Adrenal gland (tissue), 12 donors: ENCODE results near the gene ZP2. TPM values are rescaled to one million over a fixed set of nuclear protein-coding genes. Genes with fewer than 3 reads are reported as not detected.

Experiments used
- DNase-seq, 7 donors: peaks; one replicate each; pipeline ENCODE4 v3.0.0-alpha.2; 2019 to 2020
- H3K27ac ChIP-seq, 5 donors: fragments of 200-600 bp; sonication (generic) in 4 of 5; 1 replicate in 3 of 5; 2 replicates in 2 of 5; pipeline versions ENCODE4 v1.5.1 to v1.8.0; 2016 to 2020; ENCODE audit warnings: mild to moderate bottlenecking in 1 of 5
- H3K27me3 ChIP-seq: fragments of 200-600 bp; 2 replicates; pipeline ENCODE4 v1.8.0; 2021
- H3K36me3 ChIP-seq, 2 donors: fragments of 200-600 bp; replicated peaks in 1 of 2; 1 replicate in 1 of 2; 2 replicates in 1 of 2; pipeline versions ENCODE4 v1.5.1 to v1.8.0; 2018 to 2022
- H3K4me1 ChIP-seq, 2 donors: fragments of 200-600 bp; replicated peaks in 1 of 2; 1 replicate in 1 of 2; 2 replicates in 1 of 2; pipeline versions ENCODE4 v1.5.1 to v1.8.0; 2018 to 2021
- H3K4me3 ChIP-seq, 4 donors: fragments of 200-600 bp; sonication (generic) in 3 of 4; one replicate each; pipeline ENCODE4 v1.5.1; 2016 to 2018
- H3K9me3 ChIP-seq, 3 donors: fragments of 200-600 bp; sonication (generic) in 1 of 3; replicated peaks in 1 of 3; 1 replicate in 2 of 3; 2 replicates in 1 of 3; pipeline versions ENCODE4 v1.5.1 to v1.8.0; 2016 to 2021
- POLR2A ChIP-seq, 2 donors: fragments of 450-650 bp; IDR thresholded peaks; one replicate each; pipeline ENCODE4 v1.6.1; 2017; ENCODE audit warnings: antibody characterized with exemption in 2 of 2, mild to moderate bottlenecking in 2 of 2, moderate library complexity in 1 of 2
- WGBS, 4 donors: extraction: QIAGEN DNeasy Blood & Tissue Kit in 2 of 4; methylation state at CpG; one replicate each; pipeline versions ENCODE4 v1.1.5 to v1.1.7; 2013 to 2017; 5-methylcytosine and 5-hydroxymethylcytosine counted together
- intact Hi-C, 2 donors: fragments of 100-400 bp; cut with DNase I; formaldehyde crosslinking; loops; one replicate each; pipeline versions ENCODE4 v1.14.1 to v1.15.0; 2022 to 2023
- polyA plus RNA-seq, 3 donors: library from polyadenylated mRNA; stranded (reverse); fragments of 200-250 nt in 2 of 3; fragments of 350-450 nt in 1 of 3; fragmentation: Illumina TruSeq in 1 of 3; extraction: RNeasy Lipid Tissue Mini Kit (QIAGEN cat#74804) in 1 of 3; gene quantifications; one replicate each; pipeline ENCODE4 v1.2.3, GENCODE V29; 2013 to 2014
- total RNA-seq, 9 donors: library from RNA; depleted of rRNA in 4 of 9; stranded (reverse); fragments of >200 nt in 4 of 9; fragments of 120-200 nt in 1 of 9; fragmentation: NEBNext Ultra II Directional in 1 of 9; extraction: Animal tissue kit (Norgen Biotek cat#: 25700) in 1 of 9; gene quantifications; one replicate each; pipeline versions ENCODE4 v1.1.0 to v1.2.4, GENCODE V29; 2013 to 2023
- TF ChIP-seq, protein P1 (sequence below), 6 experiments: fragments of 450-650 bp in 4 of 6; fragments of 200-600 bp in 2 of 6; sonication (generic) in 1 of 6; IDR thresholded peaks; 1 replicate in 5 of 6; 2 replicates in 1 of 6; pipeline versions ENCODE4 v1.5.1 to v1.8.0; 2016 to 2021; ENCODE audit warnings: antibody characterized with exemption in 6 of 6, mild to moderate bottlenecking in 2 of 6, moderate library complexity in 1 of 6
- donor health status: healthy with polysubstance abuse.
- donor health status: Bipolar disorder and iron deficiency.
- donor health status: DM: yes; HTN: yes; CAD: no.
- donor health status: DM: no; HTN: no; CAD: no.
- donor health status: DM: no; HTN: no; CAD: no.
- donor health status: DM: yes; HTN: yes; CAD: no.

The ZP2 gene
- total and polyA plus RNA-seq, 12 donors = not detected

DNA sequence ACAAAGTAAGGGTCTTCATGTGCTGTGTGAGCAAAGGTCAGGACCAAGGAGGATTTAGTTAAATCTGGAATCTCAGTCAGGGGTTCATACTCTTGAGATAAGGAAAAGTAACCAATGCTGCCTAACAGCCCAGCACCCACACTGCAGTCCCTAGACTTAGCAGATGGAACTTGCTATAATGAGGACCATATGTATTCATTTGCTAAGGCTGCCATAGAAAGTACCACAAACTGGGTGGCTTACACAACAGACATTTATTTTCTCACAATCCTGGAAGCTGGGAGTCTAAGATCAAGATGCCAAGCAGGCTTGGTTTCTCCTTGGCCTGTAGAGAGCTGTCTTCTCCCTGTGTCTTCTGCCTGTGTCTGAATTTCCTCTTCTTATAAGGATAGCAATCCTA is 20.8 kb downstream of the ZP2 start:
- intact Hi-C loops = no loop called here
- no peak for DNase-seq
- Histone ChIP-seq H3K4me3 (no peak overlapping the region), H3K27ac (no peak overlapping the region), H3K4me1 (peaks cover 7 to 9% of the 10 kb centered on the region in 2 donors), H3K27me3 (no peaks in the 10 kb centered on the region), H3K9me3 (no peaks in the 10 kb centered on the region), H3K36me3 (no peaks in the 10 kb centered on the region)
- TF ChIP-seq, protein P1, sequence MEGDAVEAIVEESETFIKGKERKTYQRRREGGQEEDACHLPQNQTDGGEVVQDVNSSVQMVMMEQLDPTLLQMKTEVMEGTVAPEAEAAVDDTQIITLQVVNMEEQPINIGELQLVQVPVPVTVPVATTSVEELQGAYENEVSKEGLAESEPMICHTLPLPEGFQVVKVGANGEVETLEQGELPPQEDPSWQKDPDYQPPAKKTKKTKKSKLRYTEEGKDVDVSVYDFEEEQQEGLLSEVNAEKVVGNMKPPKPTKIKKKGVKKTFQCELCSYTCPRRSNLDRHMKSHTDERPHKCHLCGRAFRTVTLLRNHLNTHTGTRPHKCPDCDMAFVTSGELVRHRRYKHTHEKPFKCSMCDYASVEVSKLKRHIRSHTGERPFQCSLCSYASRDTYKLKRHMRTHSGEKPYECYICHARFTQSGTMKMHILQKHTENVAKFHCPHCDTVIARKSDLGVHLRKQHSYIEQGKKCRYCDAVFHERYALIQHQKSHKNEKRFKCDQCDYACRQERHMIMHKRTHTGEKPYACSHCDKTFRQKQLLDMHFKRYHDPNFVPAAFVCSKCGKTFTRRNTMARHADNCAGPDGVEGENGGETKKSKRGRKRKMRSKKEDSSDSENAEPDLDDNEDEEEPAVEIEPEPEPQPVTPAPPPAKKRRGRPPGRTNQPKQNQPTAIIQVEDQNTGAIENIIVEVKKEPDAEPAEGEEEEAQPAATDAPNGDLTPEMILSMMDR (IDR thresholded peaks at IDR 0.05) = no peak
- no peak for TF ChIP-seq POLR2A (IDR thresholded peaks at IDR 0.05)

DNA sequence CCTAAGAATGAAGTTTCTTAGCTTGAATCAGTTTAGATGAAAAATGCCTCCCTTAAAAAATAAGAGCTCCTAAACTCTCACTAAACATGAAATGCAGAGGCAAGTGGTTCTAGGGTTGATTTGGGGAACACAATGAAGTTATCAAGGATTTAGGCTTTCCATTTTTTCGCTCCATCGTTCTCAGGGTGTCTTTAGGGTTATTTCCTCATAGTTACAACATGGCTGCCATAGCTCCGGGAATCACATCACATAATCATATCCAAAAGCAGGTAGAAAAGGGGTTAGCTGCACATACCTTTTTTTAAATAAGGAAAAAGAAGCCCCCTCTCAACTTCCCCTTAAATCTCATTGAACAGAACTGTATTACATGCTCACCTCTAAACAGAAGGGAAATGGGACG is 21.4 kb downstream of the ZP2 start:
- TF ChIP-seq, protein P1 (IDR thresholded peaks at IDR 0.05) = no peak
- no peak for TF ChIP-seq POLR2A (IDR thresholded peaks at IDR 0.05)
- Histone ChIP-seq H3K27ac (no peak overlapping the region), H3K4me3 (no peak overlapping the region), H3K4me1 (peaks cover 7 to 9% of the 10 kb centered on the region in 2 donors), H3K27me3 (no peaks in the 10 kb centered on the region), H3K9me3 (no peaks in the 10 kb centered on the region), H3K36me3 (no peaks in the 10 kb centered on the region)
- intact Hi-C loops = no loop called here
- WGBS, 4 donors = 86 to 93% (median 88%) methylated on average over 4 of the region's 4 CpGs
- DNase-seq = no peak

DNA sequence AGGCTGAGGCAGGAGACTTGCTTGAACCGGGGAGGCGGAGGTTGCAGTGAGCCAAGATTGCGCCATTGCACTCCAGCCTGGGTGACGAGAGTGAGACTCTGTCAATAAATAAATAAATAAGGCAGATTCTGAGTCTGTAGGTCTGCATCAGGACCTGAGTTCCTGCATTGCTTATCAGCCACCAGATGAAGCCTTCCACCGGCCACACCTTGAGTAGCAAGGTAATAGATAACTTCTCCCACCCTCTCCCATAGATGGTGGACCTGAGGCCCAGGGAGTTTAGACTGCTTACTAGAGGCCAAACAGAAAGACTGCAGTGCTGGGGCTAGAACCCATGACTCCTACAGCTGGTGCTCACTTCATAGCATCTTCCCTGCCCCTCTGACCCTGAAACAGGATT is 22.1 kb downstream of the ZP2 start:
- no peak for TF ChIP-seq POLR2A (IDR thresholded peaks at IDR 0.05)
- TF ChIP-seq, protein P1 (IDR thresholded peaks at IDR 0.05) = no peak
- Histone ChIP-seq H3K4me3 (no peak overlapping the region), H3K27me3 (no peaks in the 10 kb centered on the region), H3K9me3 (no peaks in the 10 kb centered on the region), H3K36me3 (no peaks in the 10 kb centered on the region), H3K4me1 (peaks cover 7 to 9% of the 10 kb centered on the region in 2 donors), H3K27ac (no peak overlapping the region)
- intact Hi-C loops = loop anchor here (5.0 to 10.0 kb wide), 4 partner anchors 88 to 375 kb away; partner anchors contain the start of gene CRYM (in 1 of the 2)
- 69 to 85% (median 79%) methylated on average over 5 of the region's 5 CpGs for WGBS, 4 donors
- no peak for DNase-seq

DNA sequence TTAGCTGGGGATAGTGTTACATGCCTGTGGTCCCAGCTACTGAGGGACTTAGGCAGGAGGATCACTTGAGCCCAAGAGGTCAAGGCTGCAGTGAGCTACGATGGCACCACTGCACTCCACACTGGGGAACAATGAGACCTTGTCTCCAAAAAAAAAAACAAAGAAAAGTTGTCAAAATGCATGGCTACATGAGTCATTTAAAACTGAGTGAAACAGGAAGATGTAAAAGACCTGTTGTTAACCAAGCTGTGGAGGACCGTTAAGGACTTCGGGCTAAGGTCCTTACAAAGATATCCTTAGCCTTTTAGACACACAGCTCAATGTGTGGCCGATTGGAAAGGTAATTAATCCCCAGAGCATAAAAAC is 25.1 kb downstream of the ZP2 start:
- no peaks in the 10 kb centered on the region for H3K27me3 ChIP-seq
- TF ChIP-seq, protein P1 (IDR thresholded peaks at IDR 0.05) = no peak
- no peak for TF ChIP-seq POLR2A (IDR thresholded peaks at IDR 0.05)
- H3K4me1 ChIP-seq = peaks cover 7 to 9% of the 10 kb centered on the region in 2 donors
- whole genome bisulfite sequencing, 4 donors = 44 to 54% (median 46%) methylated on average over 4 of the region's 4 CpGs
- intact Hi-C loops = loop anchor here (5.0 to 10.0 kb wide), 4 partner anchors 91 to 378 kb away; partner anchors contain the start of gene CRYM (in 1 of the 2)
- no peak overlapping the region for H3K27ac ChIP-seq
- peaks cover 0 to 7% of the 10 kb centered on the region in 2 donors for H3K36me3 ChIP-seq
- DNase-seq = no peak
- no peaks in the 10 kb centered on the region for H3K9me3 ChIP-seq
- no peak overlapping the region for H3K4me3 ChIP-seq
